ENCODE measurements around the gene LIMD2. TPM values are rescaled to one million over a fixed set of nuclear protein-coding genes. Genes with fewer than 3 reads are reported as not detected.

LIMD2 gene
- total and polyA plus RNA-seq, 2 experiments from 2014 or later, result 98.8 to 105 TPM

GRCh38 chr17:63646488-63646806, 53.5 kb downstream of the LIMD2 start:
- H3K79me2 ChIP-seq (replicated peaks; ENCODE audit: insufficient read depth), result 0 out of 2 replicates have a peak, but pooled peaks cover 6% of the 10 kb centered on the region
- no peak for ATAC-seq
- H3K27ac Mint-ChIP-seq, result no peak overlapping the region

More at GRCh38 chr17:63646488-63646806, 53.5 kb downstream of the LIMD2 start:
- no peak for DNase-seq (ENCODE audit: low spot score)
- Histone ChIP-seq H3K4me1 (ENCODE audit: insufficient read depth) (peaks cover 18% of the 10 kb centered on the region; the same call in 1 of the 2 replicates), H3K9me2 (ENCODE audit: insufficient read depth) (no peaks in the 10 kb centered on the region), H3F3A (replicated peaks; ENCODE audit: low read depth) (no peaks in the 10 kb centered on the region), H3K27me3 (ENCODE audit: insufficient read depth) (no peaks in the 10 kb centered on the region), H3K27ac (ENCODE audit: low read depth) (no peak overlapping the region), H4K20me1 (replicated peaks; ENCODE audit: insufficient read depth) (no peaks in the 10 kb centered on the region; the same call in 1 of the 2 replicates), H3K4me3 (no peak overlapping the region), H3K4me2 (no peak overlapping the region), H2AFZ (no peak overlapping the region), H3K36me3 (ENCODE audit: insufficient read depth) (no peaks in the 10 kb centered on the region)
- no peak for TF ChIP-seq ETS1 (IDR thresholded peaks at IDR 0.05)
- TF ChIP-seq NANOG (IDR thresholded peaks at IDR 0.05; ENCODE audit: borderline replicate concordance), result no peak
- TF ChIP-seq EZH2phosphoT487 (IDR thresholded peaks at IDR 0.05; ENCODE audit: unreplicated experiment), result no peak
- no peak for TF ChIP-seq ZNF114 (CRISPR knock-in tag; IDR thresholded peaks at IDR 0.05)
- no peak for TF ChIP-seq REST (IDR thresholded peaks at IDR 0.05; ENCODE audit: unreplicated experiment)
- no peak for TF ChIP-seq JUNB (IDR thresholded peaks at IDR 0.05; ENCODE audit: unreplicated experiment)
- TF ChIP-seq CREB1 (CRISPR knock-in tag; IDR thresholded peaks at IDR 0.05; ENCODE audit: low read depth), result no peak
- TF ChIP-seq POLR2AphosphoS5 (IDR thresholded peaks at IDR 0.05; ENCODE audit: low read depth), result no peak
- Mint-ChIP-seq H3K36me3 (ENCODE audit: low read depth) (0 out of 3 replicates have a peak, but pooled peaks cover 5% of the 10 kb centered on the region), H3K9me3 (no peaks in the 10 kb centered on the region; the same call in 2 of the 3 replicates), H3K27me3 (ENCODE audit: insufficient read depth, low read depth, poor library complexity) (no peaks in the 10 kb centered on the region), H3K4me1 (peaks cover 15% of the 10 kb centered on the region), H3K4me3 (no peak overlapping the region)

Other genes starting within 250 kb of the LIMD2 start
- 5.4 and 9.1 TPM in 2 replicates for gene ACE, start 223.1 kb downstream of the LIMD2 start, total RNA-seq (2014; rRNA removed; shearing (Covaris generic))
- 0.82 and 1.0 TPM in 2 replicates for gene ACE, start 223.1 kb downstream of the LIMD2 start, polyA plus RNA-seq (2016; fragmentation: Nextera tagmentation; extraction: Ambion mirVana)
- 2.8 and 3.0 TPM in 2 replicates for gene KCNH6, start 176.8 kb downstream of the LIMD2 start, total RNA-seq (2014; rRNA removed; shearing (Covaris generic))
- gene KCNH6, start 176.8 kb downstream of the LIMD2 start, polyA plus RNA-seq (2016; fragmentation: Nextera tagmentation; extraction: Ambion mirVana), result 1.1 and 1.3 TPM in 2 replicates
- 51.0 and 60.1 TPM in 2 replicates for gene DCAF7, start 149.6 kb downstream of the LIMD2 start, total RNA-seq (2014; rRNA removed; shearing (Covaris generic))
- gene DCAF7, start 149.6 kb downstream of the LIMD2 start, polyA plus RNA-seq (2016; fragmentation: Nextera tagmentation; extraction: Ambion mirVana), result 31.3 and 33.2 TPM in 2 replicates
- gene TACO1, start 99.2 kb downstream of the LIMD2 start, total RNA-seq (2014; rRNA removed; shearing (Covaris generic)), result 10.6 and 15.4 TPM in 2 replicates
- 19.9 and 21.9 TPM in 2 replicates for gene TACO1, start 99.2 kb downstream of the LIMD2 start, polyA plus RNA-seq (2016; fragmentation: Nextera tagmentation; extraction: Ambion mirVana)
- gene MAP3K3, start 77.7 kb downstream of the LIMD2 start, total RNA-seq (2014; rRNA removed; shearing (Covaris generic)), result 22.2 and 24.6 TPM in 2 replicates
- gene MAP3K3, start 77.7 kb downstream of the LIMD2 start, polyA plus RNA-seq (2016; fragmentation: Nextera tagmentation; extraction: Ambion mirVana), result 6.1 and 7.3 TPM in 2 replicates
- gene STRADA, start 41.7 kb upstream of the LIMD2 start, total RNA-seq (2014; rRNA removed; shearing (Covaris generic)), result 21.2 and 28.8 TPM in 2 replicates
- gene STRADA, start 41.7 kb upstream of the LIMD2 start, polyA plus RNA-seq (2016; fragmentation: Nextera tagmentation; extraction: Ambion mirVana), result 17.8 and 18.0 TPM in 2 replicates
- 56.4 and 61.9 TPM in 2 replicates for gene CCDC47, start 73.5 kb upstream of the LIMD2 start, total RNA-seq (2014; rRNA removed; shearing (Covaris generic))
- gene CCDC47, start 73.5 kb upstream of the LIMD2 start, polyA plus RNA-seq (2016; fragmentation: Nextera tagmentation; extraction: Ambion mirVana), result 31.5 and 38.5 TPM in 2 replicates
- 101 TPM in 2 replicates for gene DDX42, start 74.0 kb upstream of the LIMD2 start, total RNA-seq (2014; rRNA removed; shearing (Covaris generic))
- 50.9 and 57.8 TPM in 2 replicates for gene DDX42, start 74.0 kb upstream of the LIMD2 start, polyA plus RNA-seq (2016; fragmentation: Nextera tagmentation; extraction: Ambion mirVana)
- 93.1 and 105 TPM in 2 replicates for gene PSMC5, start 127.3 kb upstream of the LIMD2 start, total RNA-seq (2014; rRNA removed; shearing (Covaris generic))
- gene PSMC5, start 127.3 kb upstream of the LIMD2 start, polyA plus RNA-seq (2016; fragmentation: Nextera tagmentation; extraction: Ambion mirVana), result 186 and 199 TPM in 2 replicates
- gene FTSJ3, start 127.5 kb upstream of the LIMD2 start, total RNA-seq (2014; rRNA removed; shearing (Covaris generic)), result 48.4 and 61.5 TPM in 2 replicates
- 28.1 and 29.2 TPM in 2 replicates for gene FTSJ3, start 127.5 kb upstream of the LIMD2 start, polyA plus RNA-seq (2016; fragmentation: Nextera tagmentation; extraction: Ambion mirVana)
- gene SMARCD2, start 142.6 kb upstream of the LIMD2 start, total RNA-seq (2014; rRNA removed; shearing (Covaris generic)), result 121 and 133 TPM in 2 replicates
- 34.9 and 36.4 TPM in 2 replicates for gene SMARCD2, start 142.6 kb upstream of the LIMD2 start, polyA plus RNA-seq (2016; fragmentation: Nextera tagmentation; extraction: Ambion mirVana)
- gene CSH2, start 173.6 kb upstream of the LIMD2 start, total RNA-seq (2014; rRNA removed; shearing (Covaris generic)), result not detected in 2 replicates
- gene CSH2, start 173.6 kb upstream of the LIMD2 start, polyA plus RNA-seq (2016; fragmentation: Nextera tagmentation; extraction: Ambion mirVana), result 0.37 and 0.43 TPM in 2 replicates
- gene GH2, start 181.8 kb upstream of the LIMD2 start, total RNA-seq (2014; rRNA removed; shearing (Covaris generic)), result 0.27 and 0.59 TPM in 2 replicates
- 2.3 TPM in 2 replicates for gene GH2, start 181.8 kb upstream of the LIMD2 start, polyA plus RNA-seq (2016; fragmentation: Nextera tagmentation; extraction: Ambion mirVana)
- gene CSH1, start 196.4 kb upstream of the LIMD2 start, total RNA-seq (2014; rRNA removed; shearing (Covaris generic)), result not detected in 2 replicates
- gene CSH1, start 196.4 kb upstream of the LIMD2 start, polyA plus RNA-seq (2016; fragmentation: Nextera tagmentation; extraction: Ambion mirVana), result 0.68 TPM in 1 of 2 replicates, not detected in the other
- gene CSHL1, start 211.1 kb upstream of the LIMD2 start, total RNA-seq (2014; rRNA removed; shearing (Covaris generic)), result not detected in 2 replicates
- gene CSHL1, start 211.1 kb upstream of the LIMD2 start, polyA plus RNA-seq (2016; fragmentation: Nextera tagmentation; extraction: Ambion mirVana), result 0.44 TPM in 1 of 2 replicates, not detected in the other
- not detected in 2 replicates for gene GH1, start 218.7 kb upstream of the LIMD2 start, total RNA-seq (2014; rRNA removed; shearing (Covaris generic))
- 0.57 TPM in 1 of 2 replicates, not detected in the other for gene GH1, start 218.7 kb upstream of the LIMD2 start, polyA plus RNA-seq (2016; fragmentation: Nextera tagmentation; extraction: Ambion mirVana)
- gene CD79B, start 232.2 kb upstream of the LIMD2 start, total RNA-seq (2014; rRNA removed; shearing (Covaris generic)), result 1.3 and 3.0 TPM in 2 replicates
- 1.5 and 2.5 TPM in 2 replicates for gene CD79B, start 232.2 kb upstream of the LIMD2 start, polyA plus RNA-seq (2016; fragmentation: Nextera tagmentation; extraction: Ambion mirVana)